HG02642 (cell line): ENCODE results near the gene MARCHF10.

ENCODE experiments used
- ATAC-seq: cut with Tn5 transposase; IDR thresholded peaks from one replicate; pipeline ENCODE4 v1.9.1; 2021; ENCODE audit warnings: mild to moderate bottlenecking; ENCODE audit not compliant: unreplicated experiment, poor library complexity

The MARCHF10 gene

GRCh38 chr17:62666061-62666800 lies 141.9 kb downstream of the MARCHF10 start:
- ATAC-seq, result no peak

- ATAC-seq, result no peak
These were observed 142.5 kb downstream of the MARCHF10 start for GRCh38 chr17:62665599-62665998.

GRCh38 chr17:62664336-62665120 lies 143.6 kb downstream of the MARCHF10 start:
- no peak for ATAC-seq

- ATAC-seq, result no peak
These were observed 144.8 kb downstream of the MARCHF10 start for GRCh38 chr17:62663304-62663703.

GRCh38 chr17:62662855-62663254 lies 145.3 kb downstream of the MARCHF10 start:
- no peak for ATAC-seq

- ATAC-seq, result no peak
These were observed 146.8 kb downstream of the MARCHF10 start for GRCh38 chr17:62661337-62661736.

- no peak for ATAC-seq
These were observed 147.4 kb downstream of the MARCHF10 start for GRCh38 chr17:62660629-62661118.

- no peak for ATAC-seq
These were observed 149.8 kb downstream of the MARCHF10 start for GRCh38 chr17:62658136-62658920.

- no peak for ATAC-seq
These were observed 150.4 kb downstream of the MARCHF10 start for GRCh38 chr17:62657690-62658089.

GRCh38 chr17:62657145-62657665 lies 150.9 kb downstream of the MARCHF10 start:
- ATAC-seq, result no peak

- ATAC-seq, result no peak
These were observed 151.7 kb downstream of the MARCHF10 start for GRCh38 chr17:62656446-62656845.

GRCh38 chr17:62655656-62656055 lies 152.5 kb downstream of the MARCHF10 start:
- no peak for ATAC-seq

GRCh38 chr17:62653826-62654761 lies 154.0 kb downstream of the MARCHF10 start:
- no peak for ATAC-seq

GRCh38 chr17:62653002-62653825 lies 154.9 kb downstream of the MARCHF10 start:
- ATAC-seq, result peak; percentile 82

GRCh38 chr17:62652251-62653001 lies 155.7 kb downstream of the MARCHF10 start:
- no peak for ATAC-seq
